Naive thymus-derived CD4-positive, alpha-beta T cell (primary cell): ENCODE results near the gene ANKRD42. TPM values are rescaled to one million over a fixed set of nuclear protein-coding genes. Genes with fewer than 3 reads are reported as not detected.

ENCODE experiments used
- ATAC-seq: fragments of 150-1000 bp; cut with Tn5 transposase; 2 replicates; pipeline ENCODE4 v1.10.0; 2021; ENCODE audit warnings: mild to moderate bottlenecking, moderate library complexity
- CTCF ChIA-PET: fragments of 350-600 bp; sonication (Branson Sonifier 250); formaldehyde crosslinking; loops from one replicate; lab custom pipeline; 2021; ENCODE audit warnings: antibody characterized with exemption; lab: Charles Lee
- POLR2A ChIA-PET: fragments of 350-600 bp; sonication (Branson Sonifier 250); formaldehyde crosslinking; loops from one replicate; lab custom pipeline; 2021; ENCODE audit warnings: antibody characterized with exemption, inconsistent platforms; lab: Charles Lee
- DNase-seq, 9 donors: peaks; one replicate each; pipeline versions ENCODE4 v3.0.0 to v3.0.0-alpha.2; 2020 to 2022; ENCODE audit warnings: mixed read lengths in 1 of 9
- H3K27ac ChIP-seq: one replicate; pipeline ENCODE4 v1.7.0; 2013; ENCODE audit warnings: mild to moderate bottlenecking, low read depth, low read length, moderate library complexity
- H3K27me3 ChIP-seq, 2 donors: one replicate each; pipeline ENCODE4 v1.7.0; 2013; ENCODE audit warnings: low read length in 2 of 2, mild to moderate bottlenecking in 2 of 2, moderate library complexity in 2 of 2; ENCODE audit not compliant: control insufficient read depth in 2 of 2, insufficient read depth in 2 of 2
- H3K36me3 ChIP-seq, 3 experiments: 1 replicate in 2 of 3; 2 replicates in 1 of 3; pipeline ENCODE4 v1.7.0; 2013; ENCODE audit warnings: low read length in 3 of 3, mild to moderate bottlenecking in 3 of 3, moderate library complexity in 1 of 3; ENCODE audit not compliant: insufficient read depth in 3 of 3, control insufficient read depth in 2 of 3
- H3K4me1 ChIP-seq, 2 donors: one replicate each; pipeline ENCODE4 v1.7.0; 2013; ENCODE audit warnings: low read length in 2 of 2, mild to moderate bottlenecking in 2 of 2, moderate library complexity in 1 of 2; ENCODE audit not compliant: control insufficient read depth in 2 of 2, insufficient read depth in 2 of 2
- H3K4me3 ChIP-seq: 2 replicates; pipeline ENCODE4 v1.7.0; 2013; ENCODE audit warnings: mild to moderate bottlenecking, low read length
- H3K9me3 ChIP-seq, 3 experiments: 1 replicate in 2 of 3; 2 replicates in 1 of 3; pipeline ENCODE4 v1.7.0; 2013; ENCODE audit warnings: low read length in 3 of 3; ENCODE audit not compliant: control insufficient read depth in 2 of 3
- H3K27ac Mint-ChIP-seq, 9 donors: one replicate each; pipeline ENCODE4 v1.8.0; 2020 to 2022; ENCODE audit warnings: mixed read lengths in 9 of 9, mild to moderate bottlenecking in 8 of 9, moderate library complexity in 5 of 9, inconsistent platforms in 2 of 9
- H3K27me3 Mint-ChIP-seq, 5 donors: one replicate each; pipeline ENCODE4 v1.8.0; 2021 to 2022; ENCODE audit warnings: mixed read lengths in 5 of 5, mild to moderate bottlenecking in 1 of 5
- H3K36me3 Mint-ChIP-seq, 5 donors: one replicate each; pipeline ENCODE4 v1.8.0; 2020 to 2022; ENCODE audit warnings: mixed read lengths in 5 of 5, mild to moderate bottlenecking in 3 of 5, inconsistent platforms in 1 of 5
- H3K4me1 Mint-ChIP-seq, 7 donors: one replicate each; pipeline ENCODE4 v1.8.0; 2020 to 2022; ENCODE audit warnings: mixed read lengths in 7 of 7, mild to moderate bottlenecking in 3 of 7, inconsistent platforms in 1 of 7
- H3K4me3 Mint-ChIP-seq, 10 donors: one replicate each; pipeline ENCODE4 v1.8.0; 2020 to 2022; ENCODE audit warnings: mild to moderate bottlenecking in 10 of 10, mixed read lengths in 10 of 10, moderate library complexity in 6 of 10, inconsistent platforms in 2 of 10
- H3K9me3 Mint-ChIP-seq, 11 donors: one replicate each; pipeline ENCODE4 v1.8.0; 2020 to 2022; ENCODE audit warnings: mixed read lengths in 11 of 11, mild to moderate bottlenecking in 4 of 11, inconsistent platforms in 1 of 11, moderate library complexity in 1 of 11
- intact Hi-C, 2 donors: fragments of 100-400 bp; cut with micrococcal nuclease; formaldehyde crosslinking; loops; one replicate each; pipeline ENCODE4 v1.15.1; 2023
- polyA plus RNA-seq, 2 donors: library from polyadenylated mRNA; unstranded; fragments of 300-500 nt; fragmentation: Illumina TruSeq; gene quantifications; one replicate each; pipeline ENCODE4 v1.2.3, GENCODE V29; 2021
- total RNA-seq, 6 experiments: library from RNA in 5 of 6; stranded (reverse) in 5 of 6; gene quantifications; 1 replicate in 5 of 6; 2 replicates in 1 of 6; pipeline ENCODE4 v1.2.3 and lab custom pipeline; 2021 to 2026

The ANKRD42 gene
- total and polyA plus RNA-seq, 7 experiments from 2014 or later = 3.1 to 10.9 (median 6.6) TPM

GRCh38 chr11:83158965-83159901, 34.3 kb upstream of the ANKRD42 start:
- DNase-seq (no peak), ATAC-seq (no peak)
- ChIA-PET POLR2A (interaction anchor here (0.7 to 8.3 kb wide), 19 partner anchors 9 to 258 kb away, joined by 3 to 192 read pairs (median 6); partner anchors contain the start of genes ANKRD42, CCDC90B, DDIAS and PRCP), CTCF (interaction anchor here (0.7 to 0.9 kb wide), 3 partner anchors 9 to 392 kb away, joined by 3 to 5 read pairs (median 3); no protein-coding TSS in a partner anchor)
- Histone ChIP-seq H3K4me1 (peaks cover 14 to 34% of the 10 kb centered on the region in 2 donors), H3K36me3 (peaks cover 0 to 14% (median 0%) of the 10 kb centered on the region in 3 experiments), H3K27ac (peak overlapping the region; percentile 98), H3K4me3 (peak overlapping the region; percentile 90), H3K9me3 (no peaks in the 10 kb centered on the region), H3K27me3 (no peaks in the 10 kb centered on the region)
- Mint-ChIP-seq H3K36me3 (peaks cover 5 to 44% (median 23%) of the 10 kb centered on the region in 5 donors), H3K4me1 (peaks cover 25 to 61% (median 50%) of the 10 kb centered on the region in 7 donors), H3K4me3 (peak overlapping the region; percentile 96 to 100 (median 99)), H3K27ac (peak overlapping the region; percentile 79 to 100 (median 100)), H3K27me3 (peaks cover 0 to 3% (median 0%) of the 10 kb centered on the region in 5 donors), H3K9me3 (peaks cover 0 to 6% (median 0%) of the 10 kb centered on the region in 11 donors)
- intact Hi-C loops = loop anchor here (1.0 to 10.0 kb wide), 5 partner anchors 7 to 404 kb away; no protein-coding TSS in a partner anchor

GRCh38 chr11:83159902-83160865, 33.3 kb upstream of the ANKRD42 start:
- no peaks in the 10 kb centered on the region for H3K27me3 ChIP-seq
- Mint-ChIP-seq H3K36me3 (peaks cover 5 to 48% (median 28%) of the 10 kb centered on the region in 5 donors), H3K4me1 (peaks cover 25 to 65% (median 55%) of the 10 kb centered on the region in 7 donors), H3K27ac (peak overlapping the region; percentile 79 to 100 (median 99)), H3K27me3 (peaks cover 0 to 3% (median 0%) of the 10 kb centered on the region in 5 donors), H3K4me3 (peak overlapping the region; percentile 96 to 100 (median 99)), H3K9me3 (peaks cover 0 to 6% (median 0%) of the 10 kb centered on the region in 11 donors)
- POLR2A ChIA-PET = interaction anchor here (0.6 to 8.3 kb wide), 17 partner anchors 8 to 259 kb away, joined by 3 to 192 read pairs (median 6); partner anchors contain the start of genes ANKRD42, DDIAS, PRCP and RAB30
- H3K4me1 ChIP-seq = peaks cover 14 to 34% of the 10 kb centered on the region in 2 donors
- CTCF ChIA-PET = interaction anchor here (0.6 to 1.5 kb wide), 4 partner anchors 8 to 252 kb away, joined by 3 to 5 read pairs (median 4); no protein-coding TSS in a partner anchor
- H3K9me3 ChIP-seq = no peaks in the 10 kb centered on the region
- H3K4me3 ChIP-seq = peak overlapping the region; percentile 90
- peak in 4 of 9 donors; percentile 16 to 31 (median 22) for DNase-seq
- intact Hi-C loops = loop anchor here (1.0 to 10.0 kb wide), 4 partner anchors 11 to 405 kb away; no protein-coding TSS in a partner anchor
- peak overlapping the region; percentile 98 for H3K27ac ChIP-seq
- ATAC-seq = no peak
- peaks cover 0 to 14% (median 0%) of the 10 kb centered on the region in 3 experiments for H3K36me3 ChIP-seq

GRCh38 chr11:83161610-83162199, 31.8 kb upstream of the ANKRD42 start:
- ChIA-PET POLR2A (interaction anchor here (1.3 to 8.3 kb wide), 5 partner anchors 11 to 88 kb away, joined by 3 to 192 read pairs (median 62); partner anchors contain the start of gene RAB30), CTCF (interaction anchor here (1.5 kb wide), 1 partner anchor 73 kb away, joined by 4 read pairs; no protein-coding TSS in a partner anchor)
- Mint-ChIP-seq H3K36me3 (peaks cover 17 to 59% (median 40%) of the 10 kb centered on the region in 5 donors), H3K27me3 (peaks cover 0 to 3% (median 0%) of the 10 kb centered on the region in 5 donors), H3K27ac (peak overlapping the region; percentile 28 to 100 (median 85)), H3K9me3 (peaks cover 0 to 5% (median 0%) of the 10 kb centered on the region in 11 donors), H3K4me3 (peak overlapping the region; percentile 56 to 100 (median 88)), H3K4me1 (peaks cover 36 to 75% (median 69%) of the 10 kb centered on the region in 7 donors)
- intact Hi-C loops = loop anchor here in 1 of 2 donors (1.0 to 2.0 kb wide), 2 partner anchors 10 to 15 kb away; no protein-coding TSS in a partner anchor
- no peaks in the 10 kb centered on the region for H3K9me3 ChIP-seq
- H3K4me1 ChIP-seq = peaks cover 14 to 34% of the 10 kb centered on the region in 2 donors
- no peak for ATAC-seq
- H3K36me3 ChIP-seq = peaks cover 0 to 23% (median 13%) of the 10 kb centered on the region in 3 experiments
- H3K27me3 ChIP-seq = no peaks in the 10 kb centered on the region
- H3K27ac ChIP-seq = peak overlapping the region; percentile 98
- no peak for DNase-seq
- peak overlapping the region; percentile 10 for H3K4me3 ChIP-seq

GRCh38 chr11:83162377-83162776, 31.1 kb upstream of the ANKRD42 start:
- Mint-ChIP-seq H3K4me1 (peaks cover 36 to 82% (median 75%) of the 10 kb centered on the region in 7 donors), H3K9me3 (peaks cover 0 to 2% (median 0%) of the 10 kb centered on the region in 11 donors), H3K36me3 (peaks cover 17 to 57% (median 41%) of the 10 kb centered on the region in 5 donors), H3K4me3 (peak overlapping the region in 9 of 10 donors; percentile 35 to 100 (median 96)), H3K27ac (peak overlapping the region in 7 of 9 donors; percentile 28 to 100 (median 99)), H3K27me3 (no peaks in the 10 kb centered on the region)
- H3K27ac ChIP-seq = peak overlapping the region; percentile 98
- DNase-seq = peak in 4 of 9 donors; percentile 20 to 43 (median 38)
- peaks cover 14 to 34% of the 10 kb centered on the region in 2 donors for H3K4me1 ChIP-seq
- H3K9me3 ChIP-seq = no peaks in the 10 kb centered on the region
- CTCF ChIA-PET = interaction anchor here (0.7 kb wide), 2 partner anchors 88 to 143 kb away, joined by 3 read pairs; no protein-coding TSS in a partner anchor
- ATAC-seq = peak; percentile 47
- peak overlapping the region; percentile 10 for H3K4me3 ChIP-seq
- H3K36me3 ChIP-seq = peaks cover 0 to 24% (median 14%) of the 10 kb centered on the region in 3 experiments
- intact Hi-C loops = loop anchor here in 1 of 2 donors (1.0 kb wide), 1 partner anchor 9 kb away; no protein-coding TSS in a partner anchor
- no peaks in the 10 kb centered on the region for H3K27me3 ChIP-seq
- POLR2A ChIA-PET = interaction anchor here (0.7 to 1.7 kb wide), 5 partner anchors 11 to 192 kb away, joined by 3 to 6 read pairs (median 4); no protein-coding TSS in a partner anchor
